B cell (primary cell): ENCODE data around the gene BPIFA3. TPM values are rescaled to one million over a fixed set of nuclear protein-coding genes. Genes with fewer than 3 reads are reported as not detected.

Experiments used
- ATAC-seq: fragments of 200-7000 bp; cut with Tn5 transposase; one replicate; pipeline ENCODE4 v1.10.0; 2021; ENCODE audit warnings: low read depth, mild to moderate bottlenecking, moderate number of reproducible peaks, moderate library complexity
- CTCF ChIA-PET: fragments of 350-600 bp; sonication (Branson Sonifier 250); formaldehyde crosslinking; loops from one replicate; lab custom pipeline; 2021; ENCODE audit warnings: antibody characterized with exemption, inconsistent platforms; lab: Charles Lee
- POLR2A ChIA-PET: fragments of 350-600 bp; sonication (Branson Sonifier 250); formaldehyde crosslinking; loops from one replicate; lab custom pipeline; 2021; ENCODE audit warnings: antibody characterized with exemption; lab: Charles Lee
- DNase-seq: peaks from one replicate; pipeline ENCODE4 v3.0.0; 2013
- H2AFZ ChIP-seq: 2 replicates; pipeline ENCODE4 v1.6.1; 2012; ENCODE audit warnings: mild to moderate bottlenecking, low read depth, low read length; ENCODE audit not compliant: insufficient read depth, poor library complexity, severe bottlenecking
- H3K27ac ChIP-seq, 2 donors: 1 replicate in 1 of 2; 2 replicates in 1 of 2; pipeline ENCODE4 v1.5.1; 2012 to 2013; ENCODE audit warnings: low read length in 2 of 2, mild to moderate bottlenecking in 2 of 2, moderate library complexity in 1 of 2
- H3K27me3 ChIP-seq, 4 experiments: fragments of 200-600 bp in 1 of 4; sonication (generic) in 1 of 4; replicated peaks in 1 of 4; 1 replicate in 2 of 4; 2 replicates in 2 of 4; pipeline versions ENCODE4 v1.6.1 to v1.7.0; 2013 to 2016; ENCODE audit warnings: low read length in 3 of 4, mild to moderate bottlenecking in 2 of 4, mixed read lengths in 1 of 4, moderate library complexity in 1 of 4; ENCODE audit not compliant: insufficient read depth in 4 of 4, control insufficient read depth in 3 of 4; ENCODE audit errors: control extremely low read depth in 1 of 4
- H3K36me3 ChIP-seq, 2 experiments: replicated peaks in 1 of 2; 1 replicate in 1 of 2; 2 replicates in 1 of 2; pipeline versions ENCODE4 v1.6.1 to v1.7.1; 2013; ENCODE audit warnings: low read length in 1 of 2; ENCODE audit not compliant: insufficient read depth in 2 of 2, control insufficient read depth in 1 of 2; ENCODE audit errors: control extremely low read depth in 1 of 2, extremely low read depth in 1 of 2
- H3K4me1 ChIP-seq, 2 donors: fragments of 200-600 bp in 1 of 2; sonication (generic) in 1 of 2; 1 replicate in 1 of 2; 2 replicates in 1 of 2; pipeline versions ENCODE4 v1.5.1 to v1.6.1; 2013 to 2017; ENCODE audit warnings: low read length in 2 of 2; ENCODE audit not compliant: control insufficient read depth in 2 of 2, insufficient read depth in 2 of 2
- H3K4me2 ChIP-seq: replicated peaks from 2 replicates; pipeline ENCODE3; 2012; ENCODE audit warnings: mild to moderate bottlenecking, low read depth, low read length; ENCODE audit not compliant: poor library complexity, severe bottlenecking
- H3K4me3 ChIP-seq, 5 experiments: fragments of 200-600 bp in 1 of 5; sonication (generic) in 1 of 5; 1 replicate in 3 of 5; 2 replicates in 2 of 5; pipeline versions ENCODE4 v1.5.1 to v1.7.0; 2011 to 2016; ENCODE audit warnings: low read length in 4 of 5, mild to moderate bottlenecking in 4 of 5, low read depth in 2 of 5, control low read depth in 1 of 5, moderate library complexity in 1 of 5; ENCODE audit not compliant: insufficient read depth in 1 of 5; ENCODE audit errors: control extremely low read depth in 1 of 5, extremely low read depth in 1 of 5
- H3K79me2 ChIP-seq: fragments of 200-600 bp; sonication (generic); one replicate; pipeline ENCODE4 v1.6.0; 2016; ENCODE audit warnings: low read length; ENCODE audit not compliant: control insufficient read depth, insufficient read depth
- H3K9ac ChIP-seq: fragments of 200-600 bp; sonication (generic); 2 replicates; pipeline ENCODE4 v1.6.1; 2017; ENCODE audit warnings: mild to moderate bottlenecking, low read length, moderate library complexity
- H3K9me3 ChIP-seq, 3 donors: one replicate each; pipeline versions ENCODE4 v1.6.1 to v1.7.1; 2013; ENCODE audit warnings: low read length in 2 of 3; ENCODE audit not compliant: control insufficient read depth in 2 of 3, insufficient read depth in 1 of 3; ENCODE audit errors: control extremely low read depth in 1 of 3
- H4K20me1 ChIP-seq: 2 replicates; pipeline ENCODE4 v1.6.0; 2012; ENCODE audit warnings: mild to moderate bottlenecking, low read length; ENCODE audit not compliant: insufficient read depth, control insufficient read depth, poor library complexity, severe bottlenecking
- H3K27ac Mint-ChIP-seq: one replicate; pipeline ENCODE4 v1.8.0; 2021; ENCODE audit warnings: mixed read lengths
- H3K27me3 Mint-ChIP-seq: one replicate; pipeline ENCODE4 v1.8.0; 2021; ENCODE audit warnings: mixed read lengths
- H3K4me1 Mint-ChIP-seq: one replicate; pipeline ENCODE4 v1.8.0; 2021; ENCODE audit warnings: mixed read lengths
- H3K4me3 Mint-ChIP-seq: one replicate; pipeline ENCODE4 v1.8.0; 2021; ENCODE audit warnings: mixed read lengths
- H3K9me3 Mint-ChIP-seq: one replicate; pipeline ENCODE4 v1.8.0; 2022; ENCODE audit warnings: mixed read lengths; ENCODE audit not compliant: insufficient read depth
- EZH2 ChIP-seq: IDR thresholded peaks from 2 replicates; pipeline ENCODE4 v1.6.1; 2012; ENCODE audit warnings: borderline replicate concordance, low read depth, mild to moderate bottlenecking, moderate library complexity, low read length; ENCODE audit not compliant: insufficient read depth, poor library complexity, severe bottlenecking
- WGBS: methylation state at CpG from one replicate; pipeline ENCODE4 v1.1.5; 2013; ENCODE audit warnings: missing lambda C conversion rate; ENCODE audit not compliant: insufficient coverage; 5-methylcytosine and 5-hydroxymethylcytosine counted together
- intact Hi-C: fragments of 100-400 bp; cut with micrococcal nuclease; formaldehyde crosslinking; loops from one replicate; pipeline ENCODE4 v1.10.0; 2022
- polyA plus RNA-seq: library from polyadenylated mRNA; depleted of rRNA; stranded (reverse); fragments of >200 nt; gene quantifications from 2 replicates; pipeline ENCODE4 v1.2.3, GENCODE V29; 2012
- total RNA-seq, 2 donors: library from RNA; stranded (reverse); fragments of 120-200 nt in 1 of 2; gene quantifications; 1 replicate in 1 of 2; 2 replicates in 1 of 2; pipeline versions ENCODE4 v1.2.3 to v1.2.4, GENCODE V29; 2013 to 2022
- TF ChIP-seq, protein P1 (sequence below): fragments of 200-600 bp; IDR thresholded peaks from one replicate; pipeline ENCODE4 v1.8.0; 2022; ENCODE audit warnings: antibody characterized with exemption, mild to moderate bottlenecking

BPIFA3 gene
- total and polyA plus RNA-seq, 2 donors (not counting 1 experiment from before 2014, with no cell fraction given): not detected

DNA sequence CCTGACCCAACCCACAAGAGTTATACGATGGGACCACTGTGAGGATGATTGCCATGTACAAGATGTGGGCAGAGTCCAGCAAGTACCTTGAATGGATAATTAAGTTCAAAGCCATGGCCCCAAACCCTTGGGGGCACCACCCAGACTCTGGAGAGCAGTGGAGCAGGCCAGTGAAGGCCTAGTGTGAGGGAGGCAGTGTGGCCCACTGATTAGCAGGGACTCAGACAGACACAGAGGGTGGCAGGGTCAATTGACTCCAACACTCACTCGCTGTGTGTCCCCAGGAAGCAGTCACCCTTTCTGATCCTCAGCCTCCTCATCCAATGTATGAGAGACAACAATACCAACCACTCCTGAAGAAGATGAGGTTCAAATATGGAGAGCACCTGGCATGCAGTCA is 16.9 kb downstream of the BPIFA3 start:
- intact Hi-C loops: no loop called here
- Mint-ChIP-seq H3K9me3 (no peaks in the 10 kb centered on the region), H3K27me3 (peaks cover 24% of the 10 kb centered on the region), H3K27ac (no peak overlapping the region), H3K4me3 (no peak overlapping the region), H3K4me1 (no peaks in the 10 kb centered on the region)
- Histone ChIP-seq H3K79me2 (no peaks in the 10 kb centered on the region), H3K4me1 (no peaks in the 10 kb centered on the region), H3K9me3 (no peaks in the 10 kb centered on the region), H3K27me3 (peaks cover 0 to 11% (median 2%) of the 10 kb centered on the region in 4 experiments), H3K36me3 (no peaks in the 10 kb centered on the region), H3K4me2 (no peak overlapping the region), H4K20me1 (no peaks in the 10 kb centered on the region), H3K4me3 (no peak overlapping the region), H3K9ac (no peak overlapping the region), H3K27ac (no peak overlapping the region), H2AFZ (no peak overlapping the region)
- 100% methylated on average over 1 of the region's 2 CpGs for WGBS
- ChIA-PET POLR2A (no interaction called here), CTCF (no interaction called here)
- no peak for DNase-seq
- TF ChIP-seq, protein P1, sequence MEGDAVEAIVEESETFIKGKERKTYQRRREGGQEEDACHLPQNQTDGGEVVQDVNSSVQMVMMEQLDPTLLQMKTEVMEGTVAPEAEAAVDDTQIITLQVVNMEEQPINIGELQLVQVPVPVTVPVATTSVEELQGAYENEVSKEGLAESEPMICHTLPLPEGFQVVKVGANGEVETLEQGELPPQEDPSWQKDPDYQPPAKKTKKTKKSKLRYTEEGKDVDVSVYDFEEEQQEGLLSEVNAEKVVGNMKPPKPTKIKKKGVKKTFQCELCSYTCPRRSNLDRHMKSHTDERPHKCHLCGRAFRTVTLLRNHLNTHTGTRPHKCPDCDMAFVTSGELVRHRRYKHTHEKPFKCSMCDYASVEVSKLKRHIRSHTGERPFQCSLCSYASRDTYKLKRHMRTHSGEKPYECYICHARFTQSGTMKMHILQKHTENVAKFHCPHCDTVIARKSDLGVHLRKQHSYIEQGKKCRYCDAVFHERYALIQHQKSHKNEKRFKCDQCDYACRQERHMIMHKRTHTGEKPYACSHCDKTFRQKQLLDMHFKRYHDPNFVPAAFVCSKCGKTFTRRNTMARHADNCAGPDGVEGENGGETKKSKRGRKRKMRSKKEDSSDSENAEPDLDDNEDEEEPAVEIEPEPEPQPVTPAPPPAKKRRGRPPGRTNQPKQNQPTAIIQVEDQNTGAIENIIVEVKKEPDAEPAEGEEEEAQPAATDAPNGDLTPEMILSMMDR: no peak
- no peak for TF ChIP-seq EZH2
- no peak for ATAC-seq

DNA sequence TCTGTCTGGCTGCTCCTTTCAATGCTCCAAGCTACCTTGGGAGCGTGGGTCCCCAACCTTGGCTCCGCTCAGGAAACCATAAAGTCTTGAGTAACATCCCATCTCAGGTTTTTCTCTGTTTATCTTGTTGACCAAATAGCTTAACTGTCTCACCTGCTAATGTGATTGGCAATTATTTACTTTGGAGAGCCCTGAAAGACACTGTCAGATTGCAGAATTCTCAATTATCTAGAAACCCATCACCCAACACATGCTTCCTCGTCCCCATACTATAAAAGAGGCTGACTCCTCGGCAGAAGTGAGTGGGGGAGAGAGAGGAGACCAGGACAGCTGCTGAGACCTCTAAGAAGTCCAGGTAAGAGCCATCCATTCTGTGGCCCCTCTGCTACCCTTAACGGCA is 18.5 kb downstream of the BPIFA3 start, which contains the start of gene BPIFA1:
Gene BPIFA1 (plus strand): TSS at position 301 of the 400 bp plus-strand sequence. CDS start 1,716 bp downstream, outside the sequence.
- CTCF ChIA-PET: no interaction called here

More for the DNA sequence above, 18.5 kb downstream of the BPIFA3 start, which contains the start of gene BPIFA1:
- POLR2A ChIA-PET: no interaction called here
- peaks cover 31% of the 10 kb centered on the region for H3K27me3 Mint-ChIP-seq
- H3K9me3 ChIP-seq: no peaks in the 10 kb centered on the region
- no peak within 1 kb of the TSS for H3K27ac Mint-ChIP-seq
- H4K20me1 ChIP-seq: no peaks in the 10 kb centered on the region
- H3K4me3 Mint-ChIP-seq: no peak within 1 kb of the TSS
- H3K9me3 Mint-ChIP-seq: no peaks in the 10 kb centered on the region
- ATAC-seq (no peak), DNase-seq (no peak)
- H3K27me3 ChIP-seq: peaks cover 0 to 13% (median 0%) of the 10 kb centered on the region in 4 experiments
- TF ChIP-seq, protein P1: no peak
- TF ChIP-seq EZH2: no peak
- H3K9ac ChIP-seq: no peak within 1 kb of the TSS
- H3K4me1 ChIP-seq: no peaks in the 10 kb centered on the region
- no peak within 1 kb of the TSS for H3K4me2 ChIP-seq
- H3K36me3 ChIP-seq: no peaks in the 10 kb centered on the region
- no peaks in the 10 kb centered on the region for H3K4me1 Mint-ChIP-seq
- H3K4me3 ChIP-seq: no peak within 1 kb of the TSS
- WGBS: 91% methylated on average over 3 of the region's 5 CpGs
- H3K79me2 ChIP-seq: no peaks in the 10 kb centered on the region
- H3K27ac ChIP-seq: no peak within 1 kb of the TSS
- no peak within 1 kb of the TSS for H2AFZ ChIP-seq
- intact Hi-C loops: no loop called here
